ENCODE results near the gene BAHD1. TPM values are rescaled to one million over a fixed set of nuclear protein-coding genes. Genes with fewer than 3 reads are reported as not detected.

Gene BAHD1
- total and polyA plus RNA-seq, 2 experiments from 2014 or later, result 11.2 to 40.1 TPM

DNA sequence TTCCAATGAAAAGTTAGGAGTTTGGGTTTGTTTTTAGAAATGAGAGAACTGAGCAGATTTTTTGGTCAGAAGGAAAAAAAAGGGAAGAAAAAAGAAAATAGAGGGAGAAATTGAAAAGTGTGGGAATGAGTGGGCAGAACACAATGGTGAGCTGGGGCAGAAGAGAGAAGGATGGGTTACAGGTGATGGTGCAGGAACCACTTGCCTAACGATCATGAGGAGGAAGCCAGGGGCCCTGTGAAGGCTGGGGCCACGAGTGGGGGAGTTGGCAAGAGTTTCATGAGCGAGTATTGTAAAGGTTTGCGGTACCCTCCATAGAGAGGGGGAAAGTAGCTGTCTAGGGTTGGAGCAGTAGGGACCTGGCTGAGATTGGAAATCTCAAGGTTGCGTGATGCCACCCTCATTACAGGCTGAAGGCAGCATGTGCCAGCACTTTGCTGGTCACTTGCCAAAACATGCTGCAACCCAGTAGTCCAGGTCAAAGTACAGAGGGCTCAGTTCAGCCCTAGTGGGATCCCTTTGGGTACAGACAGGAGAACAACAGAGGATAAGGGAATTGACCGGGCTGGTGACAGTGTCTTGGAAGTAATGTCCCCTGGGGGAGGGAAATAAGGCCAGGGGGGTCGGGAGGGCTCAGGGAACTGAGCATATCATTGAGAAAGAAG is 28.5 kb upstream of the BAHD1 start:
- H3K27me3 Mint-ChIP-seq (ENCODE audit: insufficient read depth, low read depth, poor library complexity), result peaks cover 6% of the 10 kb centered on the region
- H3K4me3 Mint-ChIP-seq, result no peak overlapping the region; the same call in 2 of the 3 replicates
- Histone ChIP-seq H3K4me3 (no peak overlapping the region), H2AFZ (no peak overlapping the region), H3F3A (replicated peaks; ENCODE audit: low read depth) (peaks cover 6% of the 10 kb centered on the region; the same call in 1 of the 2 replicates), H3K27me3 (ENCODE audit: insufficient read depth) (no peaks in the 10 kb centered on the region), H3K36me3 (ENCODE audit: insufficient read depth) (peaks cover 52% of the 10 kb centered on the region), H3K4me2 (no peak overlapping the region), H3K27ac (ENCODE audit: low read depth) (no peak overlapping the region), H3K79me2 (replicated peaks; ENCODE audit: insufficient read depth) (peaks cover 15% of the 10 kb centered on the region), H3K9me2 (ENCODE audit: insufficient read depth) (no peaks in the 10 kb centered on the region), H4K20me1 (replicated peaks; ENCODE audit: insufficient read depth) (peaks cover 12% of the 10 kb centered on the region), H3K4me1 (ENCODE audit: insufficient read depth) (0 out of 2 replicates have a peak, but pooled peaks cover 2% of the 10 kb centered on the region)
- H3K36me3 Mint-ChIP-seq (ENCODE audit: low read depth), result peaks cover 85% of the 10 kb centered on the region
- peaks cover 6% of the 10 kb centered on the region; the same call in 2 of the 3 replicates for H3K4me1 Mint-ChIP-seq
- H3K27ac Mint-ChIP-seq, result no peak overlapping the region; the same call in 1 of the 2 replicates
- H3K9me3 Mint-ChIP-seq, result no peaks in the 10 kb centered on the region
- ATAC-seq (no peak), DNase-seq (ENCODE audit: low spot score) (no peak)
- TF ChIP-seq ZNF331 (CRISPR knock-in tag; IDR thresholded peaks at IDR 0.05; ENCODE audit: low read depth), result no peak
- TF ChIP-seq, protein P1, sequence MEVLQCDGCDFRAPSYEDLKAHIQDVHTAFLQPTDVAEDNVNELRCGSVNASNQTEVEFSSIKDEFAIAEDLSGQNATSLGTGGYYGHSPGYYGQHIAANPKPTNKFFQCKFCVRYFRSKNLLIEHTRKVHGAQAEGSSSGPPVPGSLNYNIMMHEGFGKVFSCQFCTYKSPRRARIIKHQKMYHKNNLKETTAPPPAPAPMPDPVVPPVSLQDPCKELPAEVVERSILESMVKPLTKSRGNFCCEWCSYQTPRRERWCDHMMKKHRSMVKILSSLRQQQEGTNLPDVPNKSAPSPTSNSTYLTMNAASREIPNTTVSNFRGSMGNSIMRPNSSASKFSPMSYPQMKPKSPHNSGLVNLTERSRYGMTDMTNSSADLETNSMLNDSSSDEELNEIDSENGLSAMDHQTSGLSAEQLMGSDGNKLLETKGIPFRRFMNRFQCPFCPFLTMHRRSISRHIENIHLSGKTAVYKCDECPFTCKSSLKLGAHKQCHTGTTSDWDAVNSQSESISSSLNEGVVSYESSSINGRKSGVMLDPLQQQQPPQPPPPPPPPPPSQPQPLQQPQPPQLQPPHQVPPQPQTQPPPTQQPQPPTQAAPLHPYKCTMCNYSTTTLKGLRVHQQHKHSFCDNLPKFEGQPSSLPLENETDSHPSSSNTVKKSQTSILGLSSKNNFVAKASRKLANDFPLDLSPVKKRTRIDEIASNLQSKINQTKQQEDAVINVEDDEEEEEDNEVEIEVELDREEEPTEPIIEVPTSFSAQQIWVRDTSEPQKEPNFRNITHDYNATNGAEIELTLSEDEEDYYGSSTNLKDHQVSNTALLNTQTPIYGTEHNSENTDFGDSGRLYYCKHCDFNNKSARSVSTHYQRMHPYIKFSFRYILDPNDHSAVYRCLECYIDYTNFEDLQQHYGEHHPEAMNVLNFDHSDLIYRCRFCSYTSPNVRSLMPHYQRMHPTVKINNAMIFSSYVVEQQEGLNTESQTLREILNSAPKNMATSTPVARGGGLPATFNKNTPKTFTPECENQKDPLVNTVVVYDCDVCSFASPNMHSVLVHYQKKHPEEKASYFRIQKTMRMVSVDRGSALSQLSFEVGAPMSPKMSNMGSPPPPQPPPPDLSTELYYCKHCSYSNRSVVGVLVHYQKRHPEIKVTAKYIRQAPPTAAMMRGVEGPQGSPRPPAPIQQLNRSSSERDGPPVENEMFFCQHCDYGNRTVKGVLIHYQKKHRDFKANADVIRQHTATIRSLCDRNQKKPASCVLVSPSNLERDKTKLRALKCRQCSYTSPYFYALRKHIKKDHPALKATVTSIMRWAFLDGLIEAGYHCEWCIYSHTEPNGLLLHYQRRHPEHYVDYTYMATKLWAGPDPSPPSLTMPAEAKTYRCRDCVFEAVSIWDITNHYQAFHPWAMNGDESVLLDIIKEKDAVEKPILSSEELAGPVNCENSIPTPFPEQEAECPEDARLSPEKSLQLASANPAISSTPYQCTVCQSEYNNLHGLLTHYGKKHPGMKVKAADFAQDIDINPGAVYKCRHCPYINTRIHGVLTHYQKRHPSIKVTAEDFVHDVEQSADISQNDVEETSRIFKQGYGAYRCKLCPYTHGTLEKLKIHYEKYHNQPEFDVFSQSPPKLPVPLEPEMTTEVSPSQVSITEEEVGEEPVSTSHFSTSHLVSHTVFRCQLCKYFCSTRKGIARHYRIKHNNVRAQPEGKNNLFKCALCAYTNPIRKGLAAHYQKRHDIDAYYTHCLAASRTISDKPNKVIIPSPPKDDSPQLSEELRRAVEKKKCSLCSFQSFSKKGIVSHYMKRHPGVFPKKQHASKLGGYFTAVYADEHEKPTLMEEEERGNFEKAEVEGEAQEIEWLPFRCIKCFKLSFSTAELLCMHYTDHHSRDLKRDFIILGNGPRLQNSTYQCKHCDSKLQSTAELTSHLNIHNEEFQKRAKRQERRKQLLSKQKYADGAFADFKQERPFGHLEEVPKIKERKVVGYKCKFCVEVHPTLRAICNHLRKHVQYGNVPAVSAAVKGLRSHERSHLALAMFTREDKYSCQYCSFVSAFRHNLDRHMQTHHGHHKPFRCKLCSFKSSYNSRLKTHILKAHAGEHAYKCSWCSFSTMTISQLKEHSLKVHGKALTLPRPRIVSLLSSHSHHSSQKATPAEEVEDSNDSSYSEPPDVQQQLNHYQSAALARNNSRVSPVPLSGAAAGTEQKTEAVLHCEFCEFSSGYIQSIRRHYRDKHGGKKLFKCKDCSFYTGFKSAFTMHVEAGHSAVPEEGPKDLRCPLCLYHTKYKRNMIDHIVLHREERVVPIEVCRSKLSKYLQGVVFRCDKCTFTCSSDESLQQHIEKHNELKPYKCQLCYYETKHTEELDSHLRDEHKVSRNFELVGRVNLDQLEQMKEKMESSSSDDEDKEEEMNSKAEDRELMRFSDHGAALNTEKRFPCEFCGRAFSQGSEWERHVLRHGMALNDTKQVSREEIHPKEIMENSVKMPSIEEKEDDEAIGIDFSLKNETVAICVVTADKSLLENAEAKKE (CRISPR knock-in tag; IDR thresholded peaks at IDR 0.05), result no peak
- TF ChIP-seq JUNB (IDR thresholded peaks at IDR 0.05; ENCODE audit: unreplicated experiment), result no peak

DNA sequence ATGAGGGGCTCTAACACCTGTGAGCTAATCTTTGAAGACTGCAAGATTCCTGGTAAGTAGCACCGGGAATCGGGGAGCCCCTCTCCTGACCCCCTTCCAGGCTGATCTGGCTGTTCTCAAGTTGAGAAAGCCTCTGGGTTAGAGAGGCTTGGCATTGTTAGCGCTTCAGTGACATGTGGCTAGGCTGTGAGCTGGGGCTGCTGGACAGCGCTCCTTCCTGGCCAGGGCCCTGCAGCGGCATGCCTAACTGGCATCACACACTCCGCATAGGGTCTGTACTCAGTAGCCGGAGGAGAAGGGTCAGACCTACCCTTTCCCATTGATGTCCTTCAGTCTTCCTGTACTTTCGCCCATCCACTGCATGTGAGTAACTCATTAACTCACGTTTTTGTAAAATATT is 27.7 kb upstream of the BAHD1 start:
- no peaks in the 10 kb centered on the region for H3K4me1 ChIP-seq (ENCODE audit: insufficient read depth)
- peaks cover 84% of the 10 kb centered on the region for H3K36me3 Mint-ChIP-seq (ENCODE audit: low read depth)
- no peak for ATAC-seq

More for the DNA sequence above, 27.7 kb upstream of the BAHD1 start:
- H3K27ac Mint-ChIP-seq, result no peak overlapping the region
- Histone ChIP-seq H2AFZ (no peak overlapping the region), H3F3A (replicated peaks; ENCODE audit: low read depth) (peaks cover 6% of the 10 kb centered on the region; the same call in 1 of the 2 replicates), H3K27ac (ENCODE audit: low read depth) (no peak overlapping the region), H3K4me2 (no peak overlapping the region), H4K20me1 (replicated peaks; ENCODE audit: insufficient read depth) (peaks cover 6% of the 10 kb centered on the region; the same call in 1 of the 2 replicates), H3K27me3 (ENCODE audit: insufficient read depth) (no peaks in the 10 kb centered on the region), H3K4me3 (no peak overlapping the region), H3K79me2 (replicated peaks; ENCODE audit: insufficient read depth) (peaks cover 7% of the 10 kb centered on the region; the same call in 1 of the 2 replicates), H3K9me2 (ENCODE audit: insufficient read depth) (no peaks in the 10 kb centered on the region), H3K36me3 (ENCODE audit: insufficient read depth) (peaks cover 46% of the 10 kb centered on the region)
- peaks cover 4% of the 10 kb centered on the region for H3K27me3 Mint-ChIP-seq (ENCODE audit: insufficient read depth, low read depth, poor library complexity)
- TF ChIP-seq CREB1 (CRISPR knock-in tag; IDR thresholded peaks at IDR 0.05; ENCODE audit: low read depth), result no peak
- TF ChIP-seq, protein P2, sequence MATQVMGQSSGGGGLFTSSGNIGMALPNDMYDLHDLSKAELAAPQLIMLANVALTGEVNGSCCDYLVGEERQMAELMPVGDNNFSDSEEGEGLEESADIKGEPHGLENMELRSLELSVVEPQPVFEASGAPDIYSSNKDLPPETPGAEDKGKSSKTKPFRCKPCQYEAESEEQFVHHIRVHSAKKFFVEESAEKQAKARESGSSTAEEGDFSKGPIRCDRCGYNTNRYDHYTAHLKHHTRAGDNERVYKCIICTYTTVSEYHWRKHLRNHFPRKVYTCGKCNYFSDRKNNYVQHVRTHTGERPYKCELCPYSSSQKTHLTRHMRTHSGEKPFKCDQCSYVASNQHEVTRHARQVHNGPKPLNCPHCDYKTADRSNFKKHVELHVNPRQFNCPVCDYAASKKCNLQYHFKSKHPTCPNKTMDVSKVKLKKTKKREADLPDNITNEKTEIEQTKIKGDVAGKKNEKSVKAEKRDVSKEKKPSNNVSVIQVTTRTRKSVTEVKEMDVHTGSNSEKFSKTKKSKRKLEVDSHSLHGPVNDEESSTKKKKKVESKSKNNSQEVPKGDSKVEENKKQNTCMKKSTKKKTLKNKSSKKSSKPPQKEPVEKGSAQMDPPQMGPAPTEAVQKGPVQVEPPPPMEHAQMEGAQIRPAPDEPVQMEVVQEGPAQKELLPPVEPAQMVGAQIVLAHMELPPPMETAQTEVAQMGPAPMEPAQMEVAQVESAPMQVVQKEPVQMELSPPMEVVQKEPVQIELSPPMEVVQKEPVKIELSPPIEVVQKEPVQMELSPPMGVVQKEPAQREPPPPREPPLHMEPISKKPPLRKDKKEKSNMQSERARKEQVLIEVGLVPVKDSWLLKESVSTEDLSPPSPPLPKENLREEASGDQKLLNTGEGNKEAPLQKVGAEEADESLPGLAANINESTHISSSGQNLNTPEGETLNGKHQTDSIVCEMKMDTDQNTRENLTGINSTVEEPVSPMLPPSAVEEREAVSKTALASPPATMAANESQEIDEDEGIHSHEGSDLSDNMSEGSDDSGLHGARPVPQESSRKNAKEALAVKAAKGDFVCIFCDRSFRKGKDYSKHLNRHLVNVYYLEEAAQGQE (IDR thresholded peaks at IDR 0.05; ENCODE audit: unreplicated experiment), result peak; percentile 32
- no peaks in the 10 kb centered on the region for H3K4me1 Mint-ChIP-seq
- H3K4me3 Mint-ChIP-seq, result no peak overlapping the region
- no peak for DNase-seq (ENCODE audit: low spot score)
- H3K9me3 Mint-ChIP-seq, result no peaks in the 10 kb centered on the region

Data from GM23338 (cell line).